Pons (tissue), 1 donor: Measurements from ENCODE around the gene TRPM2.
A peak's percentile ranks its signal among the peaks of the same experiment; 100 is the strongest.
"Not testable (repeated sequence)": the region's sequence is repeated elsewhere in the genome, so short reads cannot be mapped to it uniquely, and the experiment has no call there.

Source experiments
- DNase-seq: peaks from one replicate; pipeline ENCODE4 v3.0.0-alpha.2; 2016; ENCODE audit warnings: low spot score

The TRPM2 gene

GRCh38 chr21:44375281-44375651 lies 21.8 kb downstream of the TRPM2 start:
- DNase-seq: peak; percentile 35

DNA sequence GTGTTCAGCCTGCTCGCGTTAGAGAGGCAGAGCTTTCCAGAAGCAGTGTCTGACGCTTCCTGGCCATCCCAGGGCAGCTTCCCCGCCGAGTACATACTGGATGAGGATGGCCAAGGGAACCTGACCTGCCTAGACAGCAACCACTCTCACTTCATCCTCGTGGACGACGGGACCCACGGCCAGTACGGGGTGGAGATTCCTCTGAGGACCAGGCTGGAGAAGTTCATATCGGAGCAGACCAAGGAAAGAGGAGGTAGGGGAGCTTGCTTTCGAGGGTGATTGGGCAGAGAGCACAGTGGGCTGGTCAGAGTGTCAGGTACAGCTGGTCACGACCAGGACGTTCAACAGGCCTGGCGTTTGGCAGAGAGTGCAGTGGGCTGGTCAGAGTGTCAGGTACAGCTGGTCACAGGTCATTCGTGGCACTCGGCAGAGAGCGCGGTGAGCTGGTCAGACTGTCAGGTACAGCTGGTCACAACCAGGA lies 22.4 kb downstream of the TRPM2 start:
- no peak for DNase-seq

GRCh38 chr21:44376606-44377005 lies 23.2 kb downstream of the TRPM2 start:
- no peak for DNase-seq

DNA sequence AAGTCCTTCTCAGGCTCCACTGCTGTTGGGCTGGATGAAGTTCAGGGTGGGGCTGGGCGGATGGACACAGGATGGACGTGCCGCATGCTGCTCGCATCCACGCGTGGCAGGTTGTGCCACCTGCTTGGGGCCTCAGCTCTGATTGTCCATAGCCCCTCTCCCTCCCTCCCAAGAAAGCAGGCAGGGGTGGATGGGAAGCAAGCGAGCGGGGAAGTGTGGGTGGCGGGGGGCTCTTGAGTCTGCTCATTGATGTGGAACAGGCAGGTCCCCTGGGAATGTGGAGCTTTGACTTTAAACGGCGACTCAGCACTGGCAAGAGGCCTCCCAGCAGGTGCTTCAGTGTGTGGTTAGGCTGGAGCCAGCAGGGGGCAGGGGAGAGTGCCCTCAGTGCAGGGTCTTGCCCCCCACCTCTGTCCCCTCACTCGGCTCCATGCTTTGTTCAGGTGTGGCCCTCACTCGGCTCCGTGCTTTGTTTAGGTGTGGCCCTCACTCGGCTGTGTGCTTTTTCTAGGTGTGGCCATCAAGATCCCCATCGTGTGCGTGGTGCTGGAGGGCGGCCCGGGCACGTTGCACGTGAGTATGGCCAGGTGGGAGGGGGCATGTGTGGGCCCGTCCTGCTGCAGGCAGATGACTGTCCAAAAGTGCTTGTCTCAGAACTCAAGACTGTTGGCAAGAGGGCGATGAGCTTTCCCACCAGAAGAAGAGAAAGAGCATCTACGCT lies 23.9 kb downstream of the TRPM2 start:
- DNase-seq: no peak

GRCh38 chr21:44377922-44378645 lies 24.7 kb downstream of the TRPM2 start:
- no peak for DNase-seq

GRCh38 chr21:44378646-44379514 lies 25.5 kb downstream of the TRPM2 start:
- no peak for DNase-seq

- DNase-seq: no peak
Measured at GRCh38 chr21:44379515-44379848, 26.1 kb downstream of the TRPM2 start.

- DNase-seq: no peak
Measured at GRCh38 chr21:44379991-44380865, 26.8 kb downstream of the TRPM2 start.

DNA sequence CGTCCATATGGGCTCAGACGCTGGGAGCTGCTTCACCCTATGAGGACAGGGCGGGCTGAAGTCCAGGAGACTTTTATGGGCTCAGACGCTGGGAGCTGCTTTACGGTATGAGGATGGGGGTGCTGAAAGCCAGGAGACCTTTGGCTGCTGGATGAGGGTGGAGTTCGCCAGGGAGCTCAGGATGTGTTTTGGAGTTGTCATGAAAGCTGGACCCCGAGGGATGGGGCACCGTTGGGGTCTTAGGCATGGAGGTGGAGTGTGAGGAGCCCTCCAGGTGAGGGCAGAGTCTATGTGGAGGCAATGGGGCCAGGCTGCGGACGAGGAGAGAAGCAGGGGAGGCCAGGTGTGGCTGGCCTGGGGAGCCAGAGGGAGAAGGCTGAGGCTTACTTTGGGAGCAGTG lies 27.5 kb downstream of the TRPM2 start:
- DNase-seq: no peak

- no peak for DNase-seq
Measured at GRCh38 chr21:44381874-44382273, 28.5 kb downstream of the TRPM2 start.

DNA sequence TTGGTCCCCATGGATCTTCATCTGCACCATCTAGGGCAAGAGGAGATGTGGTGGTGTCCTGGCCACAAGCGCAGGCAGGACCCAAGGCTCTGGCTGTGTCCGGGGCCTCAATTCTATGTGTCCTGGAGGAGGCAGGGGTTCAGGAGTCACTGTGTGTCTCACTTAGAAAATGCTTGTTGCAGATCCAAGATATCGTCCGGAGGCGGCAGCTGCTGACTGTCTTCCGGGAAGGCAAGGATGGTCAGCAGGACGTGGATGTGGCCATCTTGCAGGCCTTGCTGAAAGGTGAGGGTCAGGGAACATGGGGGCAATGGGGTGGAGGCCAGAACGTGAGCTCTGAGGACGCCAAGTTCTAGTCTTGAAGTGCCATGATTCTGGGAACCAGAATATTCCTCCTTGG lies 29.1 kb downstream of the TRPM2 start:
- DNase-seq: no peak

GRCh38 chr21:44383216-44383615 lies 29.8 kb downstream of the TRPM2 start:
- no peak for DNase-seq

- no peak for DNase-seq
Measured at GRCh38 chr21:44384968-44385367, 31.5 kb downstream of the TRPM2 start.

DNA sequence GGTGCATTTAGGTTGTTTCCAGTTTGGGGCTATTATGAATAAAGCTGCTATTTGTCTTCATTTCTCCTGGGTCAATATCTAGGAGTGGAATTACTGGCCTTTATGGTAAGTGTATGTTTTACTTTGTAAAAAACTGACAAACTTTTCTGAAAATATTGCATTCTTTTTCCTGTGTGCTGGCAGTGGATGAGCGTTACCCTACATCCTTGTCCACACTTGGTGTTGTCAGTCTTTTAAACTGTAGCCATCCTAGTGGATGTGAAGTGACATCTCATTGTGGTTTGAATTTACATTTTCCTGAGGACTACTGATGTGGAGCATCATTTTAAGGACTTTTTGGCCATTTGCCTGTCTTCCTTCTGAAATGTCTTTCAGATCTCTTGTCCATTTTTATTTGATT lies 35.9 kb downstream of the TRPM2 start:
- DNase-seq: no peak

GRCh38 chr21:44390886-44391285 lies 37.5 kb downstream of the TRPM2 start:
- DNase-seq: no peak

DNA sequence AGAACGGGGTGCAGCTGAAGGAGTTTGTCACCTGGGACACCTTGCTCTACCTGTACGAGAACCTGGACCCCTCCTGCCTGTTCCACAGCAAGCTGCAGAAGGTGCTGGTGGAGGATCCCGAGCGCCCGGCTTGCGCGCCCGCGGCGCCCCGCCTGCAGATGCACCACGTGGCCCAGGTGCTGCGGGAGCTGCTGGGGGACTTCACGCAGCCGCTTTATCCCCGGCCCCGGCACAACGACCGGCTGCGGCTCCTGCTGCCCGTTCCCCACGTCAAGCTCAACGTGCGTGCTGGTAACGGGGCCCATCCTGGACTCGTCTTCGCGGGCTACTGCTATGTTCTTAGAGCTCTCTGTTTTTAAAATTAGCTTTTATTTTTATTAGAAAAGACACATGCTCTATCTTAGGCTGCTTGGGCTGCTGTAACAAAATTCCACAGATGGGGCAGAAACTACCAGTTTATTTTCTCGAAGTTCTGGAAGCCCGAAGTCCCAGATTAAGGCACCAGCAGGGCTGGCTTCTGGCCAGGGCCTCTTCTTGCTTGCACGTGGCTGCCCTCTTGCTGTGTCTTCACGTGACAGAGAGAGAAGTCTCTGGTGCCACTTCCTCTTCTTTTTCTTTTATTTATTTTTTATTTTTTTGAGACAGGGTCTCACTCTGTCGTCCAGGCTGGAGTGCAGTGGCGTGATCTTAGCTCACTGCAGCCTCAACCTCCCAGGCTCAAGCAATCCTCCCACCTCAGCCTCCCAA lies 38.1 kb downstream of the TRPM2 start:
- peak; percentile 24 for DNase-seq

GRCh38 chr21:44392185-44392584 lies 38.8 kb downstream of the TRPM2 start:
- DNase-seq: no peak

DNA sequence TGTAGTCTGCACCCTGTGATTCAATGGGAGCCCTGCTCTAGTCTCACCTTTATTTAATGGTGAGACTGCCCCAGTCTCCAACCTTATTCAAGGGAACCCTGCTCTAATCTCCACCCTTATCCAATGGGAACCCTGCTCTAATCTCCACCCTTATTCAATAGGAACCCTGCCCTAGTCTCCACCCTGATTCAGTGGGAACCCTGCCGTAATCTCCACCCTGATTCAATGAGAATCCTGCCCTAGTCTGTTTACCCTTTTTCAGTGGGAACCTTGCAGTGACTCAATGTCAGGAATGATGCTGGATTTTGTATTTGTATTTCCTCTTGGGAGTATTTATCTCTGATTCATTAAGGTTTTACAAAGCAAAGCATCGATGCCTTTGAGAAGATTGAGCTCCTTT lies 39.5 kb downstream of the TRPM2 start:
- no peak for DNase-seq

- DNase-seq: no peak
Measured at GRCh38 chr21:44394733-44395132, 41.3 kb downstream of the TRPM2 start.

- no peak for DNase-seq
Measured at GRCh38 chr21:44395260-44395659, 41.8 kb downstream of the TRPM2 start.

DNA sequence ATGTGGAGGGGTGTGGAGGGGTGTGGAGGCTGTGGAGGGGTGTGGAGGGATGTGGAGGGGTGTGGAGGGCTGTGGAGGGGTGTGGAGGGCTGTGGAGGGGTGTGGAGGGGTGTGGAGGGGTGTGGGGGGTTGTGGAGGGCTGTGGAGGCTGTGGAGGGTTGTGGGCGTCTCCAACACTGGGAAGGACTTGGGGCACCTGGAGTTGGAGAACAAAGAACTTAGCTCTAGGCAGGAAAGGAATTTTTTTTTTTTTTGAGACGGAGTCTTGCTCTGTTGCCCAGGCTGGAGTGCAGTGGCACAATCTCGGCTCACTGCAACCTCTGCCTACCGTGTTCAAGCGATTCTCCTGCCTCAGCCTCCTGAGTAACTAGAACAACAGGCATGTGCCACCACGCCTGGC lies 43.4 kb downstream of the TRPM2 start:
- DNase-seq: not testable (repeated sequence)
